Heart left ventricle (tissue), 13 donors: ENCODE measurements around the gene RIPPLY1.

Experiments used
- CTCF ChIP-seq, 12 donors: fragments of 200-600 bp; sonication (generic) in 4 of 12; IDR thresholded peaks; one replicate each; pipeline versions ENCODE4 v1.5.0 to v1.8.0; 2018 to 2022; ENCODE audit warnings: antibody characterized with exemption in 12 of 12, mild to moderate bottlenecking in 5 of 12
- POLR2A ChIP-seq, 2 donors: fragments of 450-650 bp; IDR thresholded peaks; one replicate each; pipeline ENCODE4 v1.6.1; 2017; ENCODE audit warnings: antibody characterized with exemption in 2 of 2, mild to moderate bottlenecking in 2 of 2, moderate library complexity in 2 of 2
- donor health status: ischemic (EF 13 %, LVEDD 7.1; RV severe dilation, severe dysfunction).
- donor health status: DM: no; HTN: yes; CAD: no.
- donor health status: DM: no; HTN: no; CAD: no.
- donor health status: ischemic (EF 25% LVEDD 6.9; RV normal size, moderate dysfunction).
- donor health status: ischemic (EF 25% LVEDD 5.7; RV mildly dilated, moderate dysfunction).
- donor health status: ischemic (EF 35%, LVEDD 5.7; RV mildly dilated, moderate dysfunction).
- donor health status: nonischemic (EF 11% LVEDD 7.7; RV severe dilation, severe dysfunction).
- donor health status: DM: yes; HTN: yes; CAD: no.
- donor health status: PGD.
- donor health status: ischemic (EF 29% LVEDD 5.4; RV normal size, mild dysfunction).
- donor health status: nonischemic (EF 23%, LVEDD 6.1; RV moderate dilation, normal function).

- TF ChIP-seq POLR2A (IDR thresholded peaks at IDR 0.05) = no peak
- no peak for TF ChIP-seq CTCF (IDR thresholded peaks at IDR 0.05)
Observed at GRCh38 chrX:106940068-106940467, 36.9 kb upstream of the RIPPLY1 start.
